ENCODE results near the gene ADGRF5.
A peak's percentile ranks its signal among the peaks of the same experiment; 100 is the strongest.
"Not testable (repeated sequence)": the region's sequence is repeated elsewhere in the genome, so short reads cannot be mapped to it uniquely, and the experiment has no call there.

The ADGRF5 gene

DNA sequence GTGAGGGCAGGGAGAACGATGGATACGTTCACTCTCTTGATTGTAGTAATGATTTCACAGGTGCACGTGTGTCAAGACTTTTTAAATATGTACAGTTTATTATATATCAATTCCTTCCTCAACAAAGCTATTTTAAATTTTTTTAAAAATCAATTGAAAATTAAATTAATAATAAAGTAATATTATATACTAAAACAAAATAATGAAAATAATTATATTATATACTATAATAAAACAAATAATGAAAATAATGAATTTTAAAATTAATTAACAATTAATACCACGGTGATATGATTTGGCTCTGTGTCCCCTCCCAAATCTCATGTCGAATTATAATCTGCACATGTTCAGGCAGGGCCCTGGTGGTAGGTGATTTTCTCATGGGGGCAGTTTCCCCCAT is 42.7 kb downstream of the ADGRF5 start:
- Histone ChIP-seq H3K4me3 (no peak overlapping the region), H4K20me1 (no peaks in the 10 kb centered on the region), H3K4me2 (no peak overlapping the region), H3K4me1 (no peaks in the 10 kb centered on the region), H3K27ac (no peak overlapping the region), H3K9ac (no peak overlapping the region), H3K27me3 (no peaks in the 10 kb centered on the region), H3K9me3 (replicated peaks in 1 of 11) (no peaks in the 10 kb centered on the region), H3K36me3 (no peaks in the 10 kb centered on the region)
- TF ChIP-seq Cebpa-rat (IDR thresholded peaks at IDR 0.05), result no peak

GRCh38 chr6:46876126-46876525 is 45.6 kb downstream of the ADGRF5 start:
- Histone ChIP-seq H3K9ac (no peak overlapping the region), H3K4me1 (no peaks in the 10 kb centered on the region), H3K27ac (no peak overlapping the region), H3K4me2 (no peak overlapping the region), H3K4me3 (no peak overlapping the region), H3K36me3 (no peaks in the 10 kb centered on the region), H4K20me1 (no peaks in the 10 kb centered on the region), H3K27me3 (no peaks in the 10 kb centered on the region), H3K9me3 (replicated peaks in 1 of 11) (no peaks in the 10 kb centered on the region)
- TF ChIP-seq Cebpa-rat (IDR thresholded peaks at IDR 0.05), result no peak

GRCh38 chr6:46867411-46867810 is 54.3 kb downstream of the ADGRF5 start:
- Histone ChIP-seq H3K36me3 (no peaks in the 10 kb centered on the region), H3K27me3 (no peaks in the 10 kb centered on the region), H3K4me1 (no peaks in the 10 kb centered on the region), H3K9ac (no peak overlapping the region), H3K9me3 (replicated peaks in 1 of 11) (no peaks in the 10 kb centered on the region), H4K20me1 (no peaks in the 10 kb centered on the region), H3K4me3 (no peak overlapping the region), H3K4me2 (no peak overlapping the region), H3K27ac (no peak overlapping the region)
- no peak for TF ChIP-seq Cebpa-rat (IDR thresholded peaks at IDR 0.05)

- H3K27me3 ChIP-seq, result no peaks in the 10 kb centered on the region
- H3K36me3 ChIP-seq, result no peaks in the 10 kb centered on the region
- H3K27ac ChIP-seq, result no peak overlapping the region
- no peak overlapping the region for H3K4me3 ChIP-seq
- H3K4me1 ChIP-seq, result no peaks in the 10 kb centered on the region
- TF ChIP-seq Cebpa-rat (IDR thresholded peaks at IDR 0.05), result no peak
- no peaks in the 10 kb centered on the region for H3K9me3 ChIP-seq (replicated peaks in 1 of 11)
- H3K4me2 ChIP-seq, result no peak overlapping the region
- H3K9ac ChIP-seq, result no peak overlapping the region
- H4K20me1 ChIP-seq, result no peaks in the 10 kb centered on the region
These were observed 56.5 kb downstream of the ADGRF5 start for GRCh38 chr6:46865221-46865620.

GRCh38 chr6:46863791-46864190 is 57.9 kb downstream of the ADGRF5 start:
- Histone ChIP-seq H3K4me2 (no peak overlapping the region), H3K36me3 (no peaks in the 10 kb centered on the region), H3K27ac (no peak overlapping the region), H4K20me1 (no peaks in the 10 kb centered on the region), H3K9me3 (replicated peaks in 1 of 11) (no peaks in the 10 kb centered on the region), H3K4me3 (no peak overlapping the region), H3K4me1 (no peaks in the 10 kb centered on the region), H3K9ac (no peak overlapping the region), H3K27me3 (no peaks in the 10 kb centered on the region)
- TF ChIP-seq Cebpa-rat (IDR thresholded peaks at IDR 0.05), result no peak

DNA sequence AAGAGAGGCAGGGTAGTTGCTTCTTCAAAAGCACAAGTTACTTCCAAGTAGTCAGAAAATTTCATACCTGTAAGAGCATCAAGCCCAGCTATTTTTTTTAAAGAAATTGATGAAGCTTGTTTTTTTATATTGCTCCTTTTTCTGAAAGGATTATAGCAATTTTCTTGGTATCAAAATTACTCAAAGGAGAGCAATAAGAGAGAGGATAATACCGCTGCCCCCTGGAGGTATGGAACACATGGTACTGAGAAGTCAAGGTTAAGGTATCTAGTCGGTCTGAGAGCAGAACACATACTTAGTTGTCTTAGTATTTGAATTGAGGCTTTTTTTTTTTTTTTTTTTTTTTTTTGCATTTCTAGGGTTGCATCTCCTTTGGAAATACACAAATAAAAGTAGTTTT is 59.4 kb downstream of the ADGRF5 start:
- no peaks in the 10 kb centered on the region for H4K20me1 ChIP-seq
- no peak overlapping the region for H3K4me3 ChIP-seq
- H3K9ac ChIP-seq, result no peak overlapping the region
- no peaks in the 10 kb centered on the region for H3K9me3 ChIP-seq (replicated peaks in 1 of 11)
- no peaks in the 10 kb centered on the region for H3K36me3 ChIP-seq
- H3K4me1 ChIP-seq, result no peaks in the 10 kb centered on the region
- TF ChIP-seq Cebpa-rat (IDR thresholded peaks at IDR 0.05), result no peak
- H3K27me3 ChIP-seq, result no peaks in the 10 kb centered on the region
- H3K4me2 ChIP-seq, result no peak overlapping the region
- no peak overlapping the region for H3K27ac ChIP-seq

- H3K4me1 ChIP-seq, result peaks cover 2 to 17% (median 14%) of the 10 kb centered on the region in 10 experiments; a peak in 17 of 20 replicates
- not testable (repeated sequence) for H3K9ac ChIP-seq; H3K9me3 ChIP-seq (replicated peaks in 1 of 11); H3K4me2 ChIP-seq; H3K27me3 ChIP-seq; H4K20me1 ChIP-seq; H3K36me3 ChIP-seq; H3K4me3 ChIP-seq; H3K27ac ChIP-seq
These were observed 65.8 kb downstream of the ADGRF5 start for GRCh38 chr6:46855966-46856365.

GRCh38 chr6:46851576-46851975 is 70.2 kb downstream of the ADGRF5 start:
- H3K27ac ChIP-seq, H3K9ac ChIP-seq, H4K20me1 ChIP-seq, H3K27me3 ChIP-seq, H3K4me3 ChIP-seq, H3K36me3 ChIP-seq: not testable (repeated sequence)
- peaks cover 5 to 11% (median 7%) of the 10 kb centered on the region in 11 experiments; a peak in 16 of 22 replicates for H3K9me3 ChIP-seq (replicated peaks in 1 of 11)
- peak overlapping the region in 9 of 11 experiments; percentile 1 to 67 (median 59); a peak in 16 of 22 replicates for H3K4me2 ChIP-seq
- peaks cover 7 to 24% (median 16%) of the 10 kb centered on the region in 10 experiments; a peak in 17 of 20 replicates for H3K4me1 ChIP-seq

DNA sequence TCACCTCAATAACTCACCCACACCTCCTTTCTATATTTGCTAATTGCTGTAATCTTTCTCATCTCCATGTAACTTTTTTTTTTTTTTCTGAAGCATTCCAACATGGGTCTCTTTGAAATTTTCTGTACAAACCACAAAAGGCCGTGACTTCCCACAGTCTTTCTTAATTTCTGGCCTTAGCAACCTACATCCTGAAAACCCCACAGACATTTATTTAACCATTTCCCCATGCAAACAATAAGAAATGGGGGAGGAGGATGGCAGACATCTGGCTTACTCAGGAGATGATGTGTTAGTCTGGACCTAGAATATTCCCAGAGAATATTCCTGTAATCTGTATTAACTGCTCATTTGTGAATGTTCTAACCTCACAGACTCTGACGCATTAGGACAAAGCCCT is 70.9 kb downstream of the ADGRF5 start:
- no peak overlapping the region for H3K9ac ChIP-seq
- peak overlapping the region in 1 of 11 experiments; percentile 3; a peak in 1 of 22 replicates for H3K27ac ChIP-seq
- H3K36me3 ChIP-seq, result no peaks in the 10 kb centered on the region
- peaks cover 7 to 24% (median 16%) of the 10 kb centered on the region in 10 experiments; a peak in 17 of 20 replicates for H3K4me1 ChIP-seq
- H3K27me3 ChIP-seq, result no peaks in the 10 kb centered on the region
- H3K4me2 ChIP-seq, result peak overlapping the region in 9 of 11 experiments; percentile 1 to 67 (median 59); a peak in 14 of 22 replicates
- no peaks in the 10 kb centered on the region for H4K20me1 ChIP-seq
- no peak for TF ChIP-seq Cebpa-rat (IDR thresholded peaks at IDR 0.05)
- H3K4me3 ChIP-seq, result no peak overlapping the region
- H3K9me3 ChIP-seq (replicated peaks in 1 of 11), result peaks cover 5 to 11% (median 7%) of the 10 kb centered on the region in 11 experiments; a peak in 16 of 22 replicates

- Histone ChIP-seq H3K4me2 (no peak overlapping the region), H3K27me3 (no peaks in the 10 kb centered on the region), H3K9ac (no peak overlapping the region), H3K27ac (no peak overlapping the region), H3K9me3 (replicated peaks in 1 of 11) (peaks cover 15 to 24% (median 19%) of the 10 kb centered on the region in 11 experiments; a peak in 21 of 22 replicates), H4K20me1 (no peaks in the 10 kb centered on the region), H3K4me1 (peaks cover 7 to 24% (median 16%) of the 10 kb centered on the region in 10 experiments; a peak in 17 of 20 replicates), H3K36me3 (no peaks in the 10 kb centered on the region), H3K4me3 (no peak overlapping the region)
- TF ChIP-seq Cebpa-rat (IDR thresholded peaks at IDR 0.05), result no peak
These were observed 72.4 kb downstream of the ADGRF5 start for GRCh38 chr6:46849361-46849690.

Data from BLaER1 treated with 17β-estradiol and CSF1 and Interleukin-3, amounts not matched to agents 10 nM and 100 nM (cell line).